Vagina (tissue), 2 donors: ENCODE results near the gene FRK.

Experiments used
- CTCF ChIP-seq, 3 experiments: fragments of 450-650 bp in 2 of 3; fragments of 200-600 bp in 1 of 3; sonication (generic) in 1 of 3; IDR thresholded peaks; one replicate each; pipeline ENCODE4 v1.5.1; 2017 to 2019; ENCODE audit warnings: antibody characterized with exemption in 3 of 3, mild to moderate bottlenecking in 2 of 3, moderate library complexity in 2 of 3
- POLR2A ChIP-seq, 2 donors: fragments of 450-650 bp; IDR thresholded peaks; one replicate each; pipeline ENCODE4 v1.6.1; 2017; ENCODE audit warnings: antibody characterized with exemption in 2 of 2, mild to moderate bottlenecking in 2 of 2, moderate library complexity in 2 of 2
- POLR2AphosphoS5 ChIP-seq, 2 donors: sonication (generic); formaldehyde crosslinking; IDR thresholded peaks; one replicate each; pipeline ENCODE4 v1.9.0; 2017; ENCODE audit warnings: antibody characterized with exemption in 2 of 2, mild to moderate bottlenecking in 2 of 2, low read depth in 1 of 2; ENCODE audit not compliant: insufficient read depth in 1 of 2

GRCh38 chr6:115890238-115890637 is 170.5 kb downstream of the FRK start:
- TF ChIP-seq CTCF (IDR thresholded peaks at IDR 0.05) (no peak), POLR2A (IDR thresholded peaks at IDR 0.05) (no peak), POLR2AphosphoS5 (IDR thresholded peaks at IDR 0.05; ENCODE audit: insufficient read depth in 1 of 2, low read depth in 1 of 2) (no peak)
